ENCODE results near the gene ITGB7.

ITGB7 gene

GRCh38 chr12:53235742-53236442, 28.8 kb upstream of the ITGB7 start:
- H3K4me3 ChIP-seq (ENCODE audit: low read length): no peak overlapping the region
- H3K36me3 ChIP-seq (ENCODE audit: control insufficient read depth, insufficient read depth, low read length): no peaks in the 10 kb centered on the region
- no peaks in the 10 kb centered on the region for H3K27me3 ChIP-seq (ENCODE audit: control insufficient read depth, insufficient read depth, low read length)
- no peaks in the 10 kb centered on the region for H3K9me3 ChIP-seq (ENCODE audit: control insufficient read depth, low read length)
- no peak overlapping the region for H3K9ac ChIP-seq (ENCODE audit: low read length)
- peaks cover 36% of the 10 kb centered on the region for H3K4me1 ChIP-seq (ENCODE audit: control insufficient read depth, insufficient read depth, low read length)

GRCh38 chr12:53235164-53235563, 28.1 kb upstream of the ITGB7 start:
- Histone ChIP-seq H3K4me1 (ENCODE audit: control insufficient read depth, insufficient read depth, low read length) (peaks cover 41% of the 10 kb centered on the region), H3K9ac (ENCODE audit: low read length) (no peak overlapping the region), H3K4me3 (ENCODE audit: low read length) (no peak overlapping the region), H3K9me3 (ENCODE audit: control insufficient read depth, low read length) (no peaks in the 10 kb centered on the region), H3K36me3 (ENCODE audit: control insufficient read depth, insufficient read depth, low read length) (no peaks in the 10 kb centered on the region), H3K27me3 (ENCODE audit: control insufficient read depth, insufficient read depth, low read length) (no peaks in the 10 kb centered on the region)

- Histone ChIP-seq H3K4me1 (ENCODE audit: control insufficient read depth, insufficient read depth, low read length) (peaks cover 49% of the 10 kb centered on the region), H3K4me3 (ENCODE audit: low read length) (no peak overlapping the region), H3K9me3 (ENCODE audit: control insufficient read depth, low read length) (no peaks in the 10 kb centered on the region), H3K9ac (ENCODE audit: low read length) (peak overlapping the region; percentile 0), H3K36me3 (ENCODE audit: control insufficient read depth, insufficient read depth, low read length) (no peaks in the 10 kb centered on the region), H3K27me3 (ENCODE audit: control insufficient read depth, insufficient read depth, low read length) (no peaks in the 10 kb centered on the region)
Observed at GRCh38 chr12:53234271-53234914, 27.3 kb upstream of the ITGB7 start.

GRCh38 chr12:53233671-53234121, 26.6 kb upstream of the ITGB7 start:
- H3K9me3 ChIP-seq (ENCODE audit: control insufficient read depth, low read length): no peaks in the 10 kb centered on the region
- no peaks in the 10 kb centered on the region for H3K36me3 ChIP-seq (ENCODE audit: control insufficient read depth, insufficient read depth, low read length)
- H3K4me1 ChIP-seq (ENCODE audit: control insufficient read depth, insufficient read depth, low read length): peaks cover 56% of the 10 kb centered on the region
- peak overlapping the region; percentile 0 for H3K9ac ChIP-seq (ENCODE audit: low read length)
- H3K4me3 ChIP-seq (ENCODE audit: low read length): no peak overlapping the region
- H3K27me3 ChIP-seq (ENCODE audit: control insufficient read depth, insufficient read depth, low read length): no peaks in the 10 kb centered on the region

- Histone ChIP-seq H3K9ac (ENCODE audit: low read length) (peak overlapping the region; percentile 68), H3K27me3 (ENCODE audit: control insufficient read depth, insufficient read depth, low read length) (no peaks in the 10 kb centered on the region), H3K9me3 (ENCODE audit: control insufficient read depth, low read length) (no peaks in the 10 kb centered on the region), H3K36me3 (ENCODE audit: control insufficient read depth, insufficient read depth, low read length) (no peaks in the 10 kb centered on the region), H3K4me3 (ENCODE audit: low read length) (peak overlapping the region; percentile 45), H3K4me1 (ENCODE audit: control insufficient read depth, insufficient read depth, low read length) (peaks cover 60% of the 10 kb centered on the region)
Observed at GRCh38 chr12:53232646-53233461, 25.8 kb upstream of the ITGB7 start.

- Histone ChIP-seq H3K36me3 (ENCODE audit: control insufficient read depth, insufficient read depth, low read length) (peaks cover 5% of the 10 kb centered on the region), H3K9ac (ENCODE audit: low read length) (peak within 1 kb of the TSS; percentile 72), H3K4me1 (ENCODE audit: control insufficient read depth, insufficient read depth, low read length) (peaks cover 60% of the 10 kb centered on the region)
Observed at GRCh38 chr12:53231921-53232645, 25.0 kb upstream of the ITGB7 start, which contains the start of gene RARG. TSS of gene RARG (minus strand) at chr12:53232209. CDS start at chr12:53227545, 4,664 bp downstream.

GRCh38 chr12:53231671-53231920, 24.5 kb upstream of the ITGB7 start:
- Histone ChIP-seq H3K27me3 (ENCODE audit: control insufficient read depth, insufficient read depth, low read length) (no peaks in the 10 kb centered on the region), H3K9me3 (ENCODE audit: control insufficient read depth, low read length) (no peaks in the 10 kb centered on the region), H3K4me3 (ENCODE audit: low read length) (peak overlapping the region; percentile 67), H3K4me1 (ENCODE audit: control insufficient read depth, insufficient read depth, low read length) (peaks cover 57% of the 10 kb centered on the region), H3K9ac (ENCODE audit: low read length) (peak overlapping the region; percentile 72), H3K36me3 (ENCODE audit: control insufficient read depth, insufficient read depth, low read length) (peaks cover 5% of the 10 kb centered on the region)

More at GRCh38 chr12:53231921-53232645, 25.0 kb upstream of the ITGB7 start, which contains the start of gene RARG:
- H3K27me3 ChIP-seq (ENCODE audit: control insufficient read depth, insufficient read depth, low read length): no peaks in the 10 kb centered on the region
- H3K9me3 ChIP-seq (ENCODE audit: control insufficient read depth, low read length): no peaks in the 10 kb centered on the region
- peak within 1 kb of the TSS; percentile 67 for H3K4me3 ChIP-seq (ENCODE audit: low read length)

- Histone ChIP-seq H3K36me3 (ENCODE audit: control insufficient read depth, insufficient read depth, low read length) (peaks cover 5% of the 10 kb centered on the region), H3K9me3 (ENCODE audit: control insufficient read depth, low read length) (no peaks in the 10 kb centered on the region), H3K27me3 (ENCODE audit: control insufficient read depth, insufficient read depth, low read length) (no peaks in the 10 kb centered on the region), H3K4me1 (ENCODE audit: control insufficient read depth, insufficient read depth, low read length) (peaks cover 60% of the 10 kb centered on the region), H3K4me3 (ENCODE audit: low read length) (peak overlapping the region; percentile 67), H3K9ac (ENCODE audit: low read length) (peak overlapping the region; percentile 48)
Observed at GRCh38 chr12:53230108-53230845, 23.2 kb upstream of the ITGB7 start.

- Histone ChIP-seq H3K9me3 (ENCODE audit: control insufficient read depth, low read length) (no peaks in the 10 kb centered on the region), H3K4me1 (ENCODE audit: control insufficient read depth, insufficient read depth, low read length) (peaks cover 69% of the 10 kb centered on the region), H3K36me3 (ENCODE audit: control insufficient read depth, insufficient read depth, low read length) (peaks cover 5% of the 10 kb centered on the region), H3K9ac (ENCODE audit: low read length) (peak overlapping the region; percentile 48), H3K4me3 (ENCODE audit: low read length) (no peak overlapping the region), H3K27me3 (ENCODE audit: control insufficient read depth, insufficient read depth, low read length) (no peaks in the 10 kb centered on the region)
Observed at GRCh38 chr12:53229454-53229853, 22.4 kb upstream of the ITGB7 start.

- H3K27me3 ChIP-seq (ENCODE audit: control insufficient read depth, insufficient read depth, low read length): no peaks in the 10 kb centered on the region
- no peak overlapping the region for H3K9ac ChIP-seq (ENCODE audit: low read length)
- peaks cover 5% of the 10 kb centered on the region for H3K36me3 ChIP-seq (ENCODE audit: control insufficient read depth, insufficient read depth, low read length)
- H3K4me1 ChIP-seq (ENCODE audit: control insufficient read depth, insufficient read depth, low read length): peaks cover 69% of the 10 kb centered on the region
- H3K4me3 ChIP-seq (ENCODE audit: low read length): no peak overlapping the region
- H3K9me3 ChIP-seq (ENCODE audit: control insufficient read depth, low read length): no peaks in the 10 kb centered on the region
Observed at GRCh38 chr12:53227836-53228235, 20.8 kb upstream of the ITGB7 start.

GRCh38 chr12:53227341-53227740, 20.3 kb upstream of the ITGB7 start:
- Histone ChIP-seq H3K9ac (ENCODE audit: low read length) (no peak overlapping the region), H3K4me1 (ENCODE audit: control insufficient read depth, insufficient read depth, low read length) (peaks cover 69% of the 10 kb centered on the region), H3K27me3 (ENCODE audit: control insufficient read depth, insufficient read depth, low read length) (no peaks in the 10 kb centered on the region)

More at GRCh38 chr12:53227341-53227740, 20.3 kb upstream of the ITGB7 start:
- Histone ChIP-seq H3K9me3 (ENCODE audit: control insufficient read depth, low read length) (no peaks in the 10 kb centered on the region), H3K4me3 (ENCODE audit: low read length) (no peak overlapping the region), H3K36me3 (ENCODE audit: control insufficient read depth, insufficient read depth, low read length) (peaks cover 5% of the 10 kb centered on the region)

All from mucosa of stomach (tissue), 1 donor.